Measurements from ENCODE around the gene LIFR.

The LIFR gene

GRCh38 chr5:38546691-38547146 lies 9.7 kb downstream of the LIFR start:
- no peak for TF ChIP-seq CTCF (IDR thresholded peaks at IDR 0.05; ENCODE audit: control extremely low read depth, extremely low read depth, low read depth, missing control alignments)
- ChIA-PET CTCF (interaction anchor here (1.5 kb wide), 1 partner anchor 105 kb away, joined by 4 read pairs; no protein-coding TSS in a partner anchor), POLR2A (no interaction called here)

GRCh38 chr5:38543886-38544285 lies 12.6 kb downstream of the LIFR start:
- CTCF ChIA-PET, result no interaction called here
- POLR2A ChIA-PET, result no interaction called here
- no peak for DNase-seq (ENCODE audit: extremely low spot score)
- TF ChIP-seq CTCF (IDR thresholded peaks at IDR 0.05; ENCODE audit: control extremely low read depth, extremely low read depth, low read depth, missing control alignments), result no peak

More at GRCh38 chr5:38546691-38547146, 9.7 kb downstream of the LIFR start:
- DNase-seq (ENCODE audit: extremely low spot score), result no peak

GRCh38 chr5:38543074-38543473 lies 13.4 kb downstream of the LIFR start:
- POLR2A ChIA-PET, result no interaction called here
- DNase-seq (ENCODE audit: extremely low spot score), result no peak
- CTCF ChIA-PET, result no interaction called here
- TF ChIP-seq CTCF (IDR thresholded peaks at IDR 0.05; ENCODE audit: control extremely low read depth, extremely low read depth, low read depth, missing control alignments), result no peak

GRCh38 chr5:38541174-38541725 lies 15.2 kb downstream of the LIFR start:
- DNase-seq (ENCODE audit: extremely low spot score), result no peak
- ChIA-PET CTCF (interaction anchor here (1.2 to 1.4 kb wide), 2 partner anchors 11 to 13 kb away, joined by 3 to 4 read pairs; no protein-coding TSS in a partner anchor), POLR2A (no interaction called here)
- no peak for TF ChIP-seq CTCF (IDR thresholded peaks at IDR 0.05; ENCODE audit: control extremely low read depth, extremely low read depth, low read depth, missing control alignments)

- POLR2A ChIA-PET, result no interaction called here
- no peak for DNase-seq (ENCODE audit: extremely low spot score)
- CTCF ChIA-PET, result interaction anchor here (1.2 to 1.4 kb wide), 2 partner anchors 14 to 99 kb away, joined by 3 to 4 read pairs; no protein-coding TSS in a partner anchor
- no peak for TF ChIP-seq CTCF (IDR thresholded peaks at IDR 0.05; ENCODE audit: control extremely low read depth, extremely low read depth, low read depth, missing control alignments)
Observed at GRCh38 chr5:38540314-38540713, 16.1 kb downstream of the LIFR start.

- TF ChIP-seq CTCF (IDR thresholded peaks at IDR 0.05; ENCODE audit: control extremely low read depth, extremely low read depth, low read depth, missing control alignments), result no peak
- CTCF ChIA-PET, result interaction anchor here (1.2 to 1.5 kb wide), 2 partner anchors 12 to 118 kb away, joined by 3 to 5 read pairs; no protein-coding TSS in a partner anchor
- DNase-seq (ENCODE audit: extremely low spot score), result no peak
- POLR2A ChIA-PET, result no interaction called here
Observed at GRCh38 chr5:38538161-38538560, 18.3 kb downstream of the LIFR start.

All from GM10248 (cell line).